Mesenteric fat pad (tissue), 1 donor: Measurements from ENCODE around the gene TOGARAM2. TPM values are rescaled to one million over a fixed set of nuclear protein-coding genes. Genes with fewer than 3 reads are reported as not detected.

Experiments used
- DNase-seq: peaks from one replicate; pipeline ENCODE4 v3.0.0-alpha.2; 2020; ENCODE audit warnings: low spot score
- total RNA-seq: library from RNA; stranded (reverse); fragmentation: NEBNext Ultra II Directional; extraction: Animal tissue kit (Norgen Biotek cat#: 25700); gene quantifications from one replicate; pipeline ENCODE4 v1.2.1, GENCODE V29; 2021
- donor health status: DM: yes; HTN: yes; CAD: no.

TOGARAM2 gene
- total RNA-seq, 1 donor from 2014 or later = 0.39 TPM

GRCh38 chr2:28997847-28998735 is 17.0 kb downstream of the TOGARAM2 start:
- no peak for DNase-seq

GRCh38 chr2:29000481-29000880 is 19.4 kb downstream of the TOGARAM2 start:
- no peak for DNase-seq

- no peak for DNase-seq
Measured at GRCh38 chr2:29000956-29001355, 19.9 kb downstream of the TOGARAM2 start.

- no peak for DNase-seq
Measured at GRCh38 chr2:29001806-29002205, 20.7 kb downstream of the TOGARAM2 start.

GRCh38 chr2:29004755-29005154 is 23.7 kb downstream of the TOGARAM2 start:
- no peak for DNase-seq

- no peak for DNase-seq
Measured at GRCh38 chr2:29005331-29005730, 24.2 kb downstream of the TOGARAM2 start.

GRCh38 chr2:29006092-29006979 is 25.2 kb downstream of the TOGARAM2 start:
- DNase-seq = no peak

- DNase-seq = no peak
Measured at GRCh38 chr2:29006980-29007301, 25.8 kb downstream of the TOGARAM2 start.

- no peak for DNase-seq
Measured at GRCh38 chr2:29009270-29009669, 28.2 kb downstream of the TOGARAM2 start.

- DNase-seq = no peak
Measured at GRCh38 chr2:29009711-29010677, 28.9 kb downstream of the TOGARAM2 start.

GRCh38 chr2:29010946-29011345 is 29.8 kb downstream of the TOGARAM2 start:
- DNase-seq = no peak

GRCh38 chr2:29011418-29012060 is 30.4 kb downstream of the TOGARAM2 start:
- no peak for DNase-seq

GRCh38 chr2:29012211-29012681 is 31.1 kb downstream of the TOGARAM2 start:
- no peak for DNase-seq

- no peak for DNase-seq
Measured at GRCh38 chr2:29013057-29013780, 32.1 kb downstream of the TOGARAM2 start.

- no peak for DNase-seq
Measured at GRCh38 chr2:29014331-29014730, 33.2 kb downstream of the TOGARAM2 start.

- no peak for DNase-seq
Measured at GRCh38 chr2:29014811-29015421, 33.8 kb downstream of the TOGARAM2 start.

- no peak for DNase-seq
Measured at GRCh38 chr2:29015701-29016470, 34.8 kb downstream of the TOGARAM2 start.

- DNase-seq = no peak
Measured at GRCh38 chr2:29016504-29016903, 35.4 kb downstream of the TOGARAM2 start.
